ENCODE results near the gene CDYL.
A peak's percentile ranks its signal among the peaks of the same experiment; 100 is the strongest.
"Not testable (repeated sequence)": the region's sequence is repeated elsewhere in the genome, so short reads cannot be mapped to it uniquely, and the experiment has no call there.

CDYL gene

GRCh38 chr6:4848382-4849068, 72.3 kb downstream of the CDYL start:
- peak; percentile 5 for DNase-seq (ENCODE audit: low spot score)

- no peak for DNase-seq (ENCODE audit: low spot score)
These were observed 73.2 kb downstream of the CDYL start for GRCh38 chr6:4849226-4850022.

GRCh38 chr6:4851035-4851434, 74.8 kb downstream of the CDYL start:
- DNase-seq (ENCODE audit: low spot score) = no peak

GRCh38 chr6:4852186-4852585, 76.0 kb downstream of the CDYL start:
- not testable (repeated sequence) for DNase-seq (ENCODE audit: low spot score)

GRCh38 chr6:4852938-4853337, 76.7 kb downstream of the CDYL start:
- DNase-seq (ENCODE audit: low spot score) = no peak

- no peak for DNase-seq (ENCODE audit: low spot score)
These were observed 77.1 kb downstream of the CDYL start for GRCh38 chr6:4853349-4853748.

- no peak for DNase-seq (ENCODE audit: low spot score)
These were observed 77.7 kb downstream of the CDYL start for GRCh38 chr6:4853782-4854511.

GRCh38 chr6:4856785-4857184, 80.6 kb downstream of the CDYL start:
- no peak for DNase-seq (ENCODE audit: low spot score)

GRCh38 chr6:4858194-4859015, 82.2 kb downstream of the CDYL start:
- no peak for DNase-seq (ENCODE audit: low spot score)

GRCh38 chr6:4860387-4860786, 84.2 kb downstream of the CDYL start:
- DNase-seq (ENCODE audit: low spot score) = no peak

- DNase-seq (ENCODE audit: low spot score) = no peak
These were observed 85.4 kb downstream of the CDYL start for GRCh38 chr6:4861564-4861963.

- DNase-seq (ENCODE audit: low spot score) = no peak
These were observed 88.3 kb downstream of the CDYL start for GRCh38 chr6:4864519-4864918.

- not testable (repeated sequence) for DNase-seq (ENCODE audit: low spot score)
These were observed 88.8 kb downstream of the CDYL start for GRCh38 chr6:4865006-4865405.

- DNase-seq (ENCODE audit: low spot score) = no peak
These were observed 94.8 kb downstream of the CDYL start for GRCh38 chr6:4870821-4871494.

- DNase-seq (ENCODE audit: low spot score) = no peak
These were observed 95.6 kb downstream of the CDYL start for GRCh38 chr6:4871825-4872224.

- DNase-seq (ENCODE audit: low spot score) = no peak
These were observed 96.6 kb downstream of the CDYL start for GRCh38 chr6:4872841-4873240.

GRCh38 chr6:4873928-4874327, 97.7 kb downstream of the CDYL start:
- no peak for DNase-seq (ENCODE audit: low spot score)

- DNase-seq (ENCODE audit: low spot score) = no peak
These were observed 103.6 kb downstream of the CDYL start for GRCh38 chr6:4879741-4880275.

- no peak for DNase-seq (ENCODE audit: low spot score)
These were observed 104.2 kb downstream of the CDYL start for GRCh38 chr6:4880363-4880762.

GRCh38 chr6:4883298-4883697, 107.1 kb downstream of the CDYL start:
- peak; percentile 17 for DNase-seq (ENCODE audit: low spot score)

All from cerebellar cortex (tissue), 1 donor.